Measurements from ENCODE around the gene IL1RAPL1.
A peak's percentile ranks its signal among the peaks of the same experiment; 100 is the strongest.

The IL1RAPL1 gene

GRCh38 chrX:29542152-29542551 lies 954.9 kb downstream of the IL1RAPL1 start:
- DNase-seq (ENCODE audit: insufficient read length, low spot score) (no peak), FAIRE-seq (no peak)
- no peak for TF ChIP-seq POLR2A (IDR thresholded peaks at IDR 0.05; ENCODE audit: low read depth, low read length)

GRCh38 chrX:29545878-29546277 lies 958.6 kb downstream of the IL1RAPL1 start:
- FAIRE-seq, result no peak
- no peak for TF ChIP-seq POLR2A (IDR thresholded peaks at IDR 0.05; ENCODE audit: low read depth, low read length)

GRCh38 chrX:29547877-29548276 lies 960.6 kb downstream of the IL1RAPL1 start:
- no peak for TF ChIP-seq POLR2A (IDR thresholded peaks at IDR 0.05; ENCODE audit: low read depth, low read length)
- DNase-seq (ENCODE audit: insufficient read length, low spot score) (no peak), FAIRE-seq (no peak)

More at GRCh38 chrX:29545878-29546277, 958.6 kb downstream of the IL1RAPL1 start:
- DNase-seq (ENCODE audit: insufficient read length, low spot score), result no peak

GRCh38 chrX:29553542-29553941 lies 966.3 kb downstream of the IL1RAPL1 start:
- DNase-seq (ENCODE audit: insufficient read length, low spot score), result no peak
- FAIRE-seq, result no peak
- no peak for TF ChIP-seq POLR2A (IDR thresholded peaks at IDR 0.05; ENCODE audit: low read depth, low read length)

GRCh38 chrX:29555465-29556091 lies 968.3 kb downstream of the IL1RAPL1 start:
- FAIRE-seq (no peak), DNase-seq (ENCODE audit: insufficient read length, low spot score) (no peak)
- no peak for TF ChIP-seq POLR2A (IDR thresholded peaks at IDR 0.05; ENCODE audit: low read depth, low read length)

- DNase-seq (ENCODE audit: insufficient read length, low spot score) (no peak), FAIRE-seq (no peak)
- no peak for TF ChIP-seq POLR2A (IDR thresholded peaks at IDR 0.05; ENCODE audit: low read depth, low read length)
Measured at GRCh38 chrX:29560065-29560464, 972.8 kb downstream of the IL1RAPL1 start.

GRCh38 chrX:29561417-29561816 lies 974.2 kb downstream of the IL1RAPL1 start:
- FAIRE-seq, result no peak
- no peak for DNase-seq (ENCODE audit: insufficient read length, low spot score)

GRCh38 chrX:29580560-29580959 lies 993.3 kb downstream of the IL1RAPL1 start:
- no peak for FAIRE-seq
- TF ChIP-seq POLR2A (IDR thresholded peaks at IDR 0.05; ENCODE audit: low read depth, low read length), result no peak
- no peak for DNase-seq (ENCODE audit: insufficient read length, low spot score)

More at GRCh38 chrX:29561417-29561816, 974.2 kb downstream of the IL1RAPL1 start:
- TF ChIP-seq POLR2A (IDR thresholded peaks at IDR 0.05; ENCODE audit: low read depth, low read length), result no peak

- DNase-seq (ENCODE audit: insufficient read length, low spot score), result no peak
- FAIRE-seq, result no peak
- no peak for TF ChIP-seq POLR2A (IDR thresholded peaks at IDR 0.05; ENCODE audit: low read depth, low read length)
Measured at GRCh38 chrX:29581223-29581622, 994.0 kb downstream of the IL1RAPL1 start.

GRCh38 chrX:29587107-29587506 lies 999.9 kb downstream of the IL1RAPL1 start:
- no peak for FAIRE-seq
- DNase-seq (ENCODE audit: insufficient read length, low spot score), result no peak
- no peak for TF ChIP-seq POLR2A (IDR thresholded peaks at IDR 0.05; ENCODE audit: low read depth, low read length)

GRCh38 chrX:29590921-29591320 lies 1003.7 kb downstream of the IL1RAPL1 start:
- FAIRE-seq (no peak), DNase-seq (ENCODE audit: insufficient read length, low spot score) (no peak)
- TF ChIP-seq POLR2A (IDR thresholded peaks at IDR 0.05; ENCODE audit: low read depth, low read length), result no peak

GRCh38 chrX:29604381-29604780 lies 1017.1 kb downstream of the IL1RAPL1 start:
- DNase-seq (ENCODE audit: insufficient read length, low spot score) (no peak), FAIRE-seq (no peak)
- TF ChIP-seq POLR2A (IDR thresholded peaks at IDR 0.05; ENCODE audit: low read depth, low read length), result no peak

GRCh38 chrX:29617276-29617675 lies 1030.0 kb downstream of the IL1RAPL1 start:
- DNase-seq (ENCODE audit: insufficient read length, low spot score), result peak; percentile 0
- FAIRE-seq, result no peak
- no peak for TF ChIP-seq POLR2A (IDR thresholded peaks at IDR 0.05; ENCODE audit: low read depth, low read length)

- no peak for TF ChIP-seq POLR2A (IDR thresholded peaks at IDR 0.05; ENCODE audit: low read depth, low read length)
- DNase-seq (ENCODE audit: insufficient read length, low spot score), result no peak
- FAIRE-seq, result no peak
Measured at GRCh38 chrX:29617725-29618124, 1030.5 kb downstream of the IL1RAPL1 start.

- DNase-seq (ENCODE audit: insufficient read length, low spot score) (no peak), FAIRE-seq (no peak)
- no peak for TF ChIP-seq POLR2A (IDR thresholded peaks at IDR 0.05; ENCODE audit: low read depth, low read length)
Measured at GRCh38 chrX:29627833-29628232, 1040.6 kb downstream of the IL1RAPL1 start.

- FAIRE-seq, result no peak
- DNase-seq (ENCODE audit: insufficient read length, low spot score), result no peak
Measured at GRCh38 chrX:29634516-29634915, 1047.3 kb downstream of the IL1RAPL1 start.

More at GRCh38 chrX:29634516-29634915, 1047.3 kb downstream of the IL1RAPL1 start:
- no peak for TF ChIP-seq POLR2A (IDR thresholded peaks at IDR 0.05; ENCODE audit: low read depth, low read length)

Data from H54 (cell line).